GM04503 (cell line): ENCODE data around the gene CCDC92.

Source experiments
- DNase-seq: peaks from one replicate; pipeline ENCODE4 v3.0.0-alpha.2; 2012; ENCODE audit warnings: low read depth

CCDC92 gene

GRCh38 chr12:124002021-124002644 is 29.5 kb upstream of the CCDC92 start:
- no peak for DNase-seq

- no peak for DNase-seq
Observed at GRCh38 chr12:124001343-124001742, 28.7 kb upstream of the CCDC92 start.

- no peak for DNase-seq
Observed at GRCh38 chr12:124000111-124000510, 27.5 kb upstream of the CCDC92 start.

GRCh38 chr12:123998991-123999359 is 26.3 kb upstream of the CCDC92 start:
- DNase-seq: no peak

DNA sequence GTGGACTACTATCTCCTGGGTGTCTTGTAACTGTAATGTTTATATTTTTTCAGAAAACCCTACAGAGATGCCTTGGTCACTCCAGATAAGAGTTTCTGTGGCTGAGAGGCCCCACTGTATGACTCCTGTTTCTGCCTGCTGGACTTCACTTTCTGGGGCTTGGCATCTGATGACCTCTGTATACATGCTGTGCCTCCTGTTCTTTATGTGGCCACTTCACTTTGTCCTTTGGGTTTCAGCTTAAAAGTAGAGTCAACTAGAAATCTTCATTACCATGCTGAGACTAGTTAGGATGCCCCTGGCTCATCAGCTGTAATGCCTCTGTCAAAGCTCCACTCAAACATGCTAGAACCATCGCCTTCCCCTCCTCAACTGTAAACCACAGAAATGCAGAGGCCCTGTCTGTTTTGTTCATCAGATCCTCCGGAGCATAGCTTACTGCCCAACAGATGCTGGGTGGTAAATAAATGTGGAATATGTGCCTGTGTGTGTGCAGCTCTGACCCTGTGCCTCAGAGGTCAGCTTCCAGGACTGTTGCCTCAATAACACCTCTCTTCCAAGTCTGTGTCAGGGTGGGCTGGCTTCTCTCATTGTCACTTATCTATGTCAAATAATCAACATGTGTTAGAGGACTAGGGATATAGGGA is 25.8 kb upstream of the CCDC92 start:
- DNase-seq: no peak

GRCh38 chr12:123997908-123998307 is 25.3 kb upstream of the CCDC92 start:
- DNase-seq: no peak

- no peak for DNase-seq
Observed at GRCh38 chr12:123997033-123997822, 24.6 kb upstream of the CCDC92 start.

GRCh38 chr12:123996581-123996980 is 23.9 kb upstream of the CCDC92 start:
- no peak for DNase-seq

DNA sequence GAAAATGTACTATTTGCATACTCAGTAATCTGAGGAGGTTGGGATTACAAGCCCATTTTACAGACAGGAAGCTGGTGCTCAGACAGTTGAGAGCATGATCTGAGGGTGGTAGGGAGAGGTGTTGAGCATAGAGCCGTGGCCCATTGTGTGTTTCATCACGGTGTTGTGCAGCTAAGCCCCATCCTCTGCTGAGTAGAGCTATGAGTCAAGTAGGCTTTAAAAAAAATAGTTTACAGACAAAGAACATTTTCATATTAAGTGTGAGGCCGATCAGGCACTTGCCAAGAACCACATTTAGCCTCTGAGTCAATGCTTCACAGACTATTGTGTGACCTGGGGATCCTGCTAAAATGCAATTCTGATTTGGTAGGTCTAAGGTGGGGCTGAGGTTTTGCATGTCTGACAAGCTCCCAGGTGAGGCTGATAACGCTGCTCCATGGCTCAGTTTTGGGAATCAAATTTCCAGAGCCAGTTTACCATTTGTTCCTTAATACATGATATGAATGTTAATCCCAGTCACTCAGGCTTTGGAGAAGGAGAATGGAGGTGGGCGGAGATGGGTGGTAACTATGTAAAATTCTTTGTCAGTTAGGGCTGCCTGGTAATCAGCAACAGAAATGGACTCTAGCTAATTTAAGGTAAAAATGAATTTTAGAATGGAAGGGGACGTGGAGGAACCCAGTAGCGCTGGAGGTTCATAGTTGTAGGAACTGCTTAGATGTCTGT is 22.6 kb upstream of the CCDC92 start:
- DNase-seq: peak; percentile 45

DNA sequence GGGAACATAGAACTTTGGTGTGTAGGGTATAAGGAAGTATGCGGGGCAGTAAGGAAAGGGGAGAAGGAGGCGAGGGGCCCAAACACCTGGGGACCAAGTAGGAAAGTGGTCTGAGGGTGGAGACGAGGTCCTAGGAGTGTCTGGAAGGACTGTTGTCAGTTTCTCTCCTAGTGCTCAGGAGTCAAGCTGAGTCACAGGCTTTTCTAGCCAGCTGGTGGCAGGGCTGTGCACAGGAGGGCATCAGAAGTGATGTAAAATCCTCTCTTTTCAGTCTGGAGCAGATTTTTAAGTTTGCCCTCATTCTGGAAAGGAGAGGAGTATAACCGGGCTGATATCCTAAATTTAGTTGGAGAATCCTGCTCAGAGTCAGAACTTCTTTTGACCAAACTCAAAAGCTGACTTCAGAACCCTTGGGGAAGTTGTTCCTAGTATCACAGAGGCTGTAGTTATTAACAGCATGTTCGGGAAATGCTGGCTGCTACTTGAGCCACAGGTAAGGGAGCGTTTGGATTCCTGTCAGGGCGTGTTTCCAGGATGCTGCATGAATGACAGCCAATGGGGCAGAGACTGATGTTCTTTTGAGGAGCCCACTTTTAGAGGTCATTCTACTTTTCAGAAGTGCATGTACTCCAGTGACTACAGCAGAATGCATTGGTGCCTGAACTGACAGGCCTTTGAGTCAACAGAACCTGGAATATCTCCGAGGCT is 19.6 kb upstream of the CCDC92 start:
- DNase-seq: no peak

DNA sequence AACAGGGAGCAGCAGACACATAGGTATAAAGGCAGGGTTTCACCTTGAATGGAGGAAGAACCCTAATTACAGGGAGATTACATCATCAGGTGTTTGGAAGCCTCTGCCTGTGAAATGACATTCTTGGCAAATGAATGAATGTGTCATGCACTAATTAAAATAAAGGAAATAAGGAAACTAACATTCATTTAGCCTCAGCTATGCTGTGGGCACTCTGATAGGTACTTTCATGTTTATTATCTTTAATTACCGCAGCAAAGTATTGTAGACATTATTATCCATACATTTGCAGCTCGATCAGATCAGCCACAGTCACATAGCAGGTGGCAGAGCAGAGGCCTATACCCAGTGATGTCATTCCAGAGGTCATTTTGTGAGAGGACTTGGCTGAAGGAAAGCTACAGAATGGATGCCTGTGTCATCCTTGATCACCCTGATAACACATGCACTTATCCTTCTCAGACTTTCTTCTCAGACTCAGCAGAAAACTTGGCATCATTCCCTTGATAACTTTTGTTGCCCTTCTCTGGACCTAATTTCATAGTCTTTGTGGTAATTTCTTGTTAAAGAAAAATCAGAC is 18.8 kb upstream of the CCDC92 start:
- no peak for DNase-seq

- peak; percentile 61 for DNase-seq
Observed at GRCh38 chr12:123990511-123990910, 17.9 kb upstream of the CCDC92 start.

- DNase-seq: no peak
Observed at GRCh38 chr12:123989753-123990152, 17.1 kb upstream of the CCDC92 start.

- DNase-seq: no peak
Observed at GRCh38 chr12:123989168-123989567, 16.5 kb upstream of the CCDC92 start.

GRCh38 chr12:123987022-123987421 is 14.4 kb upstream of the CCDC92 start:
- DNase-seq: no peak

GRCh38 chr12:123986374-123986965 is 13.8 kb upstream of the CCDC92 start:
- DNase-seq: no peak

DNA sequence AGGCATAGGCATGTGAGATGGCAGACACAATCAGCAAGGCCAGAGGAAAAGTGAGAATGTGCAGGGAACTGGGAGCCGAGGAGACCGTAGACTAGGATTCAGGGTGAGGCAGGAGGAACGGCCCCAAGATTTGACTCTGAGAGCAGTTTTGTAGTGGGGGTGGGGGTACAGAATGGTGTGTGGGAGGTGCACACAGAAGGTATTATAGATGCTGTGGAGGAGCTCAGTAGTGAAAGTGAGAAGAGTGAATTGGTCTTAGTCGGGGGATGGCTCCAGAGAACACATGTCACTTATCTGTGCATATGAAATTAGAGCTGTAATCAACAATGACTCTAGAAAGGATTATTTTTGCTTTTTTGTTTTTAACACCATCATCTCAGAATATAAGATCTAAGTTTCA is 12.3 kb upstream of the CCDC92 start:
- DNase-seq: no peak

GRCh38 chr12:123983822-123984485 is 11.3 kb upstream of the CCDC92 start:
- DNase-seq: no peak

DNA sequence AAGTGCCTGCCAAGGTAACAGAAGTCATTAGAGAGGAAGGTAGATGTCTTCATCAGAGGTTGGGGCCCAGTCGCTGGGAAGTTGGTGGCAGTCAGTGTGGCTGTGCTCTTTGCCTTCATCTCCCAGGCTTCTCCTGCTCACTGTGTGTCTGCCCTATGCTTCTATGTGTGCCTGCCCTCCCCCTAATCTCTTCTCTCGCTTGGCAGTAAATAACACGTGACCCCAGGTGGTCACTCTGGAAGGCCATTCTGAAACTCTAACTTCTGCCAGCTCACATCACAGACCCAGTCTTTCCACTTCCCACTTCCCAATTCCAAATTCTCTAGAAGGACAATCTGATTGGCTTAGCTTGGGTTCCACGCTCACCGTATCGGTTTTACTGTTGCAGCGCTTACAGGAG is 9.6 kb upstream of the CCDC92 start:
- no peak for DNase-seq

- no peak for DNase-seq
Observed at GRCh38 chr12:123979566-123979965, 6.9 kb upstream of the CCDC92 start.
